Nephron progenitor cell (in vitro differentiated cells): ENCODE data around the gene MMP14.
"Not testable (repeated sequence)": the region's sequence is repeated elsewhere in the genome, so short reads cannot be mapped to it uniquely, and the experiment has no call there.

Experiments
- DNase-seq: peaks from one replicate; pipeline ENCODE4 v3.0.0; 2021
- H3K27ac Mint-ChIP-seq: 2 replicates; pipeline ENCODE4 v1.8.0; 2021; ENCODE audit warnings: mild to moderate bottlenecking, moderate library complexity, mixed read lengths
- H3K27me3 Mint-ChIP-seq: 2 replicates; pipeline ENCODE4 v1.8.0; 2021; ENCODE audit warnings: mild to moderate bottlenecking, low read depth, mixed read lengths; ENCODE audit not compliant: poor library complexity
- H3K36me3 Mint-ChIP-seq: 2 replicates; pipeline ENCODE4 v1.8.0; 2021; ENCODE audit warnings: low read depth, mixed read lengths
- H3K4me1 Mint-ChIP-seq: 2 replicates; pipeline ENCODE4 v1.8.0; 2021; ENCODE audit warnings: mixed read lengths
- H3K4me3 Mint-ChIP-seq: 2 replicates; pipeline ENCODE4 v1.8.0; 2021; ENCODE audit warnings: mild to moderate bottlenecking, moderate library complexity, mixed read lengths
- H3K9me3 Mint-ChIP-seq: 2 replicates; pipeline ENCODE4 v1.8.0; 2021; ENCODE audit warnings: mild to moderate bottlenecking, moderate library complexity, mixed read lengths
- TF ChIP-seq, protein P1 (sequence below): fragments of 200-600 bp; sonication (generic); IDR thresholded peaks from 2 replicates; pipeline ENCODE4 v1.5.0; 2021; ENCODE audit warnings: antibody characterized with exemption

Gene MMP14

DNA sequence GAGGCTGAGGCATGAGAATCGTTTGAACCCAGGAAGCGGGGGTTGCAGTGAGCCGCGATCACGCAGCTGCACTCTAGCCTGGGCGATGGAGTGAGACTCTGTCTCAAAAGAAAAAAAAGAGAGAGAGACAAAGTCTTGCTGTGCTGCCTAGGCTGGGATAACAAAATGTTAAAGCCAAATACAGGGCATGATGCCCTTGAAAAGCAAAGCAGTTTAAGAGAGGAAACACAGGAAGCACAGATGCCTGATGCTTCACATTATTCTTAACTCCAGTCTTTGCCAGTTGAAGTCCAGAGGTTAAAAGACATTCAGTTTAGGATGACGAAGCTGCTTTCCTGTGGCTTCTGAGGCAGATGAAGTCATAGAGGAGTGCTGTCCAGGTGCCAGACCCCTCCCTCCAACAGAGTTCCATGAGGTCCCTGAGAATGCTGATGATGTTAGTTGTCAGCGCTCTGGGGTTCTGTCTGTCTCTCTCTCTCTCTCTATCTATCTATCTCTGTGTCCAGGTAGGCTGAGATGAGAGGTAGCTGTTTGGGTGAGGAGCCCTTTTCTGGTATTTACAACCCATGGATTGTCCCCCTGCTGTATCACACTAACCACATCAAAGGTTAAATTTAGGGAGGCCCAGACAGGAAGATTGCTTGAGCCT is 11.6 kb upstream of the MMP14 start:
- Mint-ChIP-seq H3K4me3 (peak overlapping the region; percentile 15), H3K9me3 (no peaks in the 10 kb centered on the region), H3K27me3 (peaks cover 6% of the 10 kb centered on the region), H3K36me3 (no peaks in the 10 kb centered on the region), H3K4me1 (peaks cover 55% of the 10 kb centered on the region), H3K27ac (no peak overlapping the region)
- no peak for DNase-seq
- TF ChIP-seq, protein P1, sequence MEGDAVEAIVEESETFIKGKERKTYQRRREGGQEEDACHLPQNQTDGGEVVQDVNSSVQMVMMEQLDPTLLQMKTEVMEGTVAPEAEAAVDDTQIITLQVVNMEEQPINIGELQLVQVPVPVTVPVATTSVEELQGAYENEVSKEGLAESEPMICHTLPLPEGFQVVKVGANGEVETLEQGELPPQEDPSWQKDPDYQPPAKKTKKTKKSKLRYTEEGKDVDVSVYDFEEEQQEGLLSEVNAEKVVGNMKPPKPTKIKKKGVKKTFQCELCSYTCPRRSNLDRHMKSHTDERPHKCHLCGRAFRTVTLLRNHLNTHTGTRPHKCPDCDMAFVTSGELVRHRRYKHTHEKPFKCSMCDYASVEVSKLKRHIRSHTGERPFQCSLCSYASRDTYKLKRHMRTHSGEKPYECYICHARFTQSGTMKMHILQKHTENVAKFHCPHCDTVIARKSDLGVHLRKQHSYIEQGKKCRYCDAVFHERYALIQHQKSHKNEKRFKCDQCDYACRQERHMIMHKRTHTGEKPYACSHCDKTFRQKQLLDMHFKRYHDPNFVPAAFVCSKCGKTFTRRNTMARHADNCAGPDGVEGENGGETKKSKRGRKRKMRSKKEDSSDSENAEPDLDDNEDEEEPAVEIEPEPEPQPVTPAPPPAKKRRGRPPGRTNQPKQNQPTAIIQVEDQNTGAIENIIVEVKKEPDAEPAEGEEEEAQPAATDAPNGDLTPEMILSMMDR, result no peak

GRCh38 chr14:22829076-22829660 is 7.2 kb upstream of the MMP14 start:
- H3K9me3 Mint-ChIP-seq, H3K27me3 Mint-ChIP-seq, DNase-seq: not testable (repeated sequence)
- Mint-ChIP-seq H3K36me3 (peaks cover 26% of the 10 kb centered on the region), H3K27ac (peak overlapping the region; percentile 89), H3K4me1 (peaks cover 43% of the 10 kb centered on the region), H3K4me3 (peak overlapping the region; percentile 94)

DNA sequence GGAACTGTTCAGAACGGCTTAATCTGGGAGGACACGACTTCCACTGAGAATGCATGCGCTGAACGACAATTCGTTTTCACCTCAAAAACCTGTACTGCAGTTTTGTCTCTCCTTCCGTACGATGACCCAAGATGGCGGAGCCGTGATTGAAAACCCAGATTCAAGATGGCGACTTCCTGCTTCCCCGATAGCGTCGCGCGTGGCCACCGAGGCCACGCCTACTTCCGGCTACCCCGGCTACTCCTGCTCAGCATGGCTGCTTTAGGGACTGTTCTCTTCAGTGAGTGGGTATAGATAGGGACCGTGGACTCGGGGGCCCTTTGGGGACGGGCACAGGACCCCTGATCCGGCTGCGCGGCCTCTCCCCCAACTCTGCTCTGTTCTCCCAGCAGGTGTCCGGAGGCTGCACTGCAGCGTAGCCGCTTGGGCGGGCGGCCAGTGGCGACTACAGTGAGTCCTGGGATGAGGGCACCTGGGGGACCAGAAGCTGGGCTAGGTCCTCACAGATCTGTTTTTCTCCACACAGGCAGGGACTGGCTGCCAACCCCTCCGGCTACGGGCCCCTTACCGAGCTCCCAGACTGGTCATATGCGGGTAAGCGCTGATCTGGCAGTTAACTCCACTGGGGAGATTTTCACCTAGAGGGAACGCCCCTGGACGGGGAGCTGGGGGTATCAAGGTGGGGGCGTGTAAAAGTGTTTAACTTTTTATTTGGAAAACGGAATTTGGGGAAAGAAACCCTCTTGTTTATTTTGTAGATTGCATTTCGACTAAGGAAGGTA is 6.5 kb upstream of the MMP14 start, which contains the start of gene MRPL52:
Gene MRPL52 (plus strand): TSS at position 227 of the 782 bp plus-strand sequence. CDS start 26 bp downstream, at position 253.
- H3K27ac Mint-ChIP-seq, result peak within 1 kb of the TSS; percentile 89
- H3K9me3 Mint-ChIP-seq, result no peaks in the 10 kb centered on the region

DNA sequence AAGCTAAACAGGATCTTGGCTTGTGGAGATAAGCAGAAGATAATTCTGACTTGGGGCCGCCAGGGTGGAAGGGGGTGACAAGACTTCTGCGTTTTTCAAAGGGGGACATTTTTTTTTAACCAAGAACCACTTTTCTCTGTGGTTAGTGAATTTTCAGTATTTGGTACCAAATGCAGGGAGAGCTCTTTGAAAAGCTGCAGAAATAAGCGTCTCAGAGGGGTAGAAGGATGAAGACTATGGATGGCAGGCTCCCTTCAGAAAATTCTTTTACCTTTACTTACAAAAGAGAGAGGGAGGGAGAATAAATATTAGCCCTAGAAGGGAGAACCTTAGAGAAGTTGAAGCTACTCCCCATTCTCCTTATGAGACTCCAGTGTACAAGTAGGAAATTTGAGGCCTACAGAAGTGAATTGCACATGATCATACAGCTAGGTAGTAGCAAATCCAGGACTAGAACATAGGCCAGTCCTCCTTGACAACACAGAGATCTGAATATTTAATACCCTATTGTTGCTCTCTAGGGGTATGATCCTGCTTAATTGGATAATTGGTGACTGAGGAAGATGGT is 5.9 kb upstream of the MMP14 start:
- DNase-seq, result no peak
- H3K9me3 Mint-ChIP-seq, result no peaks in the 10 kb centered on the region
- TF ChIP-seq, protein P1, result no peak
- H3K4me1 Mint-ChIP-seq, result peaks cover 35% of the 10 kb centered on the region
- no peak overlapping the region for H3K27ac Mint-ChIP-seq
- peaks cover 34% of the 10 kb centered on the region for H3K36me3 Mint-ChIP-seq
- H3K27me3 Mint-ChIP-seq, result no peaks in the 10 kb centered on the region
- H3K4me3 Mint-ChIP-seq, result peak overlapping the region; percentile 94

More for the DNA sequence above, 6.5 kb upstream of the MMP14 start, which contains the start of gene MRPL52:
- Mint-ChIP-seq H3K4me1 (peaks cover 36% of the 10 kb centered on the region), H3K4me3 (peak within 1 kb of the TSS; percentile 94), H3K36me3 (peaks cover 29% of the 10 kb centered on the region), H3K27me3 (no peaks in the 10 kb centered on the region)
- DNase-seq, result peak; percentile 81
- TF ChIP-seq, protein P1, result no peak

DNA sequence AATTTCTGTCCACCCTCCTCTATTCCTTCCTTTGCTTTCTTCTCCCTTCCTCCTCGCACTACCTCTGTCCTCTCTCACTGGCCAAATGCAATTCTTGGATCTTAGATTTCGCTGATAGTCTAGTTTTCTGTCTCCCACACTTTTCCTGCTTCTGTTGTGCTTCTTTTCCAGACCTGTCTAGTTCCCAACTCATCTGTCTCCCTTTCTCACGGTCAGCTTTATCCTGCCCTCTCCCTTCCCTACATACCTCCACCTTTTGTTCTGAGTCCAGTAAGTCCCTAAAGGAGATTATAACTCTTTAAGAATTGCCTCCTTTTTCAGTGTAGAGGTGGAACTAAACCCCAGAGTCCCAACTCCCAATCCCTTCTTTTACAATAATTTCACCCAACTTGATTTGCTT is 880 bp upstream of the MMP14 start:
- Mint-ChIP-seq H3K36me3 (peaks cover 38% of the 10 kb centered on the region), H3K9me3 (no peaks in the 10 kb centered on the region), H3K27me3 (peaks cover 4% of the 10 kb centered on the region), H3K27ac (peak overlapping the region; percentile 92), H3K4me1 (peaks cover 46% of the 10 kb centered on the region), H3K4me3 (peak overlapping the region; percentile 99)
- TF ChIP-seq, protein P1, result no peak
- DNase-seq, result no peak
